HCT116 (cell line): ENCODE measurements around the gene GBE1.

Experiments
- ATF3 ChIP-seq: IDR thresholded peaks from 2 replicates; pipeline ENCODE4 v1.6.1; 2012
- EZH2 ChIP-seq: fragments of 200-600 bp; sonication (generic); IDR thresholded peaks from 2 replicates; pipeline ENCODE4 v1.6.1; 2017; ENCODE audit warnings: antibody characterized with exemption, mixed run types
- JUND ChIP-seq: IDR thresholded peaks from 2 replicates; pipeline ENCODE4 v1.6.1; 2012
- POLR2A ChIP-seq: IDR thresholded peaks from 2 replicates; pipeline ENCODE4 v1.7.0; 2011; ENCODE audit warnings: borderline replicate concordance; ENCODE audit not compliant: insufficient read depth, insufficient read length; ENCODE audit errors: extremely low read depth
- SP1 ChIP-seq: IDR thresholded peaks from 2 replicates; pipeline ENCODE4 v1.6.1; 2012; ENCODE audit warnings: low read depth
- TF ChIP-seq, protein P1 (sequence below), 3 experiments: fragments of 200-600 bp in 1 of 3; sonication (generic) in 1 of 3; IDR thresholded peaks in 2 of 3; conservative IDR thresholded peaks in 1 of 3; 2 replicates each; pipeline ENCODE4 v1.5.1; 2012 to 2017; ENCODE audit warnings: low read depth in 2 of 3, low read length in 2 of 3, antibody characterized with exemption in 1 of 3, borderline replicate concordance in 1 of 3, control low read depth in 1 of 3, mild to moderate bottlenecking in 1 of 3, mixed read lengths in 1 of 3, mixed run types in 1 of 3, moderate library complexity in 1 of 3; ENCODE audit not compliant: insufficient read depth in 1 of 3
- TF ChIP-seq, protein P2 (sequence below): IDR thresholded peaks from 2 replicates; pipeline ENCODE4 v1.6.1; 2012

GRCh38 chr3:81452418-81452817, 309.0 kb downstream of the GBE1 start:
- TF ChIP-seq, protein P1, sequence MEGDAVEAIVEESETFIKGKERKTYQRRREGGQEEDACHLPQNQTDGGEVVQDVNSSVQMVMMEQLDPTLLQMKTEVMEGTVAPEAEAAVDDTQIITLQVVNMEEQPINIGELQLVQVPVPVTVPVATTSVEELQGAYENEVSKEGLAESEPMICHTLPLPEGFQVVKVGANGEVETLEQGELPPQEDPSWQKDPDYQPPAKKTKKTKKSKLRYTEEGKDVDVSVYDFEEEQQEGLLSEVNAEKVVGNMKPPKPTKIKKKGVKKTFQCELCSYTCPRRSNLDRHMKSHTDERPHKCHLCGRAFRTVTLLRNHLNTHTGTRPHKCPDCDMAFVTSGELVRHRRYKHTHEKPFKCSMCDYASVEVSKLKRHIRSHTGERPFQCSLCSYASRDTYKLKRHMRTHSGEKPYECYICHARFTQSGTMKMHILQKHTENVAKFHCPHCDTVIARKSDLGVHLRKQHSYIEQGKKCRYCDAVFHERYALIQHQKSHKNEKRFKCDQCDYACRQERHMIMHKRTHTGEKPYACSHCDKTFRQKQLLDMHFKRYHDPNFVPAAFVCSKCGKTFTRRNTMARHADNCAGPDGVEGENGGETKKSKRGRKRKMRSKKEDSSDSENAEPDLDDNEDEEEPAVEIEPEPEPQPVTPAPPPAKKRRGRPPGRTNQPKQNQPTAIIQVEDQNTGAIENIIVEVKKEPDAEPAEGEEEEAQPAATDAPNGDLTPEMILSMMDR (IDR thresholded peaks at IDR 0.05 in 2 of 3, conservative IDR thresholded peaks at IDR 0.05 in 1 of 3; ENCODE audit: borderline replicate concordance in 1 of 3, insufficient read depth in 1 of 3, low read depth in 2 of 3, low read length in 2 of 3): no peak
- TF ChIP-seq, protein P2, sequence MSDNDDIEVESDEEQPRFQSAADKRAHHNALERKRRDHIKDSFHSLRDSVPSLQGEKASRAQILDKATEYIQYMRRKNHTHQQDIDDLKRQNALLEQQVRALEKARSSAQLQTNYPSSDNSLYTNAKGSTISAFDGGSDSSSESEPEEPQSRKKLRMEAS: no peak
- TF ChIP-seq EZH2: no peak
- TF ChIP-seq POLR2A: no peak
- no peak for TF ChIP-seq ATF3
- no peak for TF ChIP-seq JUND
- TF ChIP-seq SP1: no peak
